ENCODE measurements around the gene TBC1D2. TPM values are rescaled to one million over a fixed set of nuclear protein-coding genes. Genes with fewer than 3 reads are reported as not detected.
"Not testable (repeated sequence)": the region's sequence is repeated elsewhere in the genome, so short reads cannot be mapped to it uniquely, and the experiment has no call there.

The TBC1D2 gene
- total RNA-seq, 1 donor from 2014 or later, result 8.6 TPM

DNA sequence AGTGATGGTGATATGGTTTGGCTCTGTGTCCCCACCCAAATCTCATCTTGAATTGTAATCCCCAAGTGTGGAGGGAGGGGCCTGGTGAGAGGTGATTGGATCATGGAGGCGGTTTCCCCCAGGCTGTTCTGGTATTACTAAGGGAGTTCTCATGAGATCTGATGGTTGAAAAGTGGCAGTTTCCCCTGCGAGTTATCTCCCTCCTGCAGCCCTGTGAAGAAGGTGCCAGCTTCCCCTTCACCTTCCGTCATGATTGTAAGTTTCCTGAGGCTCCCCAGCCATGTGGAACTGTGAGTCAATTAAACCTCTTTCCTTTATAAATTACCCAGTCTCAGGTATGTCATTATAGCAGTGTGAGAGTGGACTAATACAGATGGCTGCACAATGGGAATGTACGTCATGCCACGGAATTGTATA lies 80.9 kb downstream of the TBC1D2 start:
- not testable (repeated sequence) for DNase-seq (ENCODE audit: extremely low read depth, low read depth, low spot score)

DNA sequence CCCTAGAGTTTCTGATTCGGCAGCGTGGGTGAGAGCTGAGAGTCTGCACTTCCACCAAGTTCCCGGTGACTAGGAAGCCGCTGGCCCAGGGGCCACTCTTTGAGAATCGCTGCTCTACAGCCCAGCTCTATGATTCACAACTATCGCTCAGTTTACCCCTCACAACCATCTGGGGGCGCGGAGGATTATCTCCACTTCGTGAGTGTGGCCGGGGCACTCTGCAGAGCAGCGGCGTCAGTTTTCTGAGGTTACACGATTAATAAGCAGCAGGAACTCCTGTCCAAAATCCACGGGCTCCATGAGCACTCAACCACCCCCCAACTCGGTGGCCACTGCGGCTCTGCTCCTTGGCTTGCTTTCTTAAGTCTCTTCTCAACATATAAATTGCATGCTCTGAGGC lies 82.3 kb downstream of the TBC1D2 start:
- no peak for DNase-seq (ENCODE audit: extremely low read depth, low read depth, low spot score)

DNA sequence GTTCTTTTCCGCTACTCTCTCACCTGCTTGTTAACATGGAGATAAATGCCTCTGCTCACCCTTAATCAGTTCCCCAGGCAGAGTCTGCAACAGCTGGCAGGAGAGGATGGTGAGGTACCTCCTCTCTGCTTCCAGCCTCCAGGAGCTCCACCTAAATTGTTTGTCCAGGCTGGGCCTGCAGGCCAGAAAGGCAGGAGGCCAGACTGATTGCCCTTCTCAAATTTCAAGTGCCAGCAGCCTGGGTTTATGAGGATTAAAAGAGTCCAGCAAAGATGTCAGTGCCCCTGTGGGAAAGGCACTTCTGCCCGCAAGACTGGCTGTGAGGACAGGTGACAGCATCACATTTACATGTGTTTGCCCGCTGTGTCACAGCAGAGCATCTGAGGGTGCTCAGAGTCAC lies 82.8 kb downstream of the TBC1D2 start:
- DNase-seq (ENCODE audit: extremely low read depth, low read depth, low spot score), result no peak

DNA sequence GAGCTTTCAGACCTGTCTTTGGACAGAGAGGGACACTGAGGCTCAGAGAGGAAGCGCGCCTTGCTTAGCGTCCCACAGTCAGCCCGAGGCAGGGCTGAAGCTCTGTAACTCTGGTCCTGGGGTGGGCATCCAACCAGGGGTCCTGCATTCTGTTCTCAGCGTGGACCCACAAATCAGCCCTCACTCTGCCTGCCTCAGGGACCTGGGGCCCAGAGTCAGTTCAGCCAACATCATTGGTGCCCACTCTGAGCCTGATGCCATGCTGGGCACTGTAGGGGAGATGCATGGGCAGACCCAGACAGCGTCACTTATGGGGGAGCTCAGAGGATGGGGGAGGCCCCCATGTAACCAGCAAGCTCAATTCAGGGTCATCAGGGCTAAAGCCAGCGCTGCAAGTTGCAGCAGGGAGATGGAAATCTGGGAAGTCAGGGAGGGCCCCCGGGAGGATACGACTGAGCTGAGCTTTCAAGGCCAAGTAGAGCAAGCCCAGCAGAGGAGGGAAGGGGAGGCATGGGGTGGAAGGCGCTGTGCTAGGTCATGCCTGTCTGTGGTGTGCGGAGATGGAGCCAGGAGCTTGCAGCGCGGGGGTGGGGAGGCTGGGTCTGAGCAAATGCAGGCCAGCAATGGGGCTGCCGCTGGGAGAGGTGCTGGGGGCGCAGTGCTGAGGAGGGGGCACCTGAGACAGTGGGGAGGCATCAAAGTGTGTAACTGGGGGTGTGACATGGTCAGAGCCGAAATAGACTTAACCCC lies 84.1 kb downstream of the TBC1D2 start:
- no peak for DNase-seq (ENCODE audit: extremely low read depth, low read depth, low spot score)

DNA sequence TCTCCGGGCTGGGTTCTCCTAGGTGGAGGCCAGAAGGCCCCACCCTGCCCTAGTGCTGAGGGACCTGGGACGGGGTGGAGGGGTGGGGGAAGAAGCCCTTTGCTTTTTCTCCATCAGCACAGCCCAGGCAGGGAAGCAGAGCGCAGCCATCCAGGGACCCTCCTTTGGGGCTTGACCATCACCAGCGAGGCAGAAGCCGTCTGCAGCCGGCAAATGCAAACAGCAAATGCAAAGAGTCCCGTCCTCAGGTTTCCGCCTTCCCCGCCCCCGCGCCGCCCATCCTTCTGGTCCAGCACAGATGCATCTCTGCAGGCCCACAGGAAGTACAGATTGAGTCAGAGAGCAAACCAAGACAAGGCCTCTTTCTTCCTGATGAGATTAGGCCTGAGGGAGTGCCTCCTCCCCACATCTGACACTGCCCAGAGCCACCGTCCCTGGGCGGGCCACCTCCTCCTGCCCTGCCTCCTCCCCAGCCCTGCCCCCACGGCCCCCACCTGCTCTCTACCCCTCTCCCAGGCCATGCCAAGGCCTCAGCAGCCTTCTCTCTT lies 86.4 kb downstream of the TBC1D2 start:
- DNase-seq (ENCODE audit: extremely low read depth, low read depth, low spot score), result no peak

- DNase-seq (ENCODE audit: extremely low read depth, low read depth, low spot score), result no peak
Measured at GRCh38 chr9:98168153-98168780, 87.2 kb downstream of the TBC1D2 start.

GRCh38 chr9:98164912-98165311 lies 90.5 kb downstream of the TBC1D2 start:
- no peak for DNase-seq (ENCODE audit: extremely low read depth, low read depth, low spot score)

GRCh38 chr9:98162613-98163012 lies 92.8 kb downstream of the TBC1D2 start:
- no peak for DNase-seq (ENCODE audit: extremely low read depth, low read depth, low spot score)

GRCh38 chr9:98161851-98162250 lies 93.6 kb downstream of the TBC1D2 start:
- no peak for DNase-seq (ENCODE audit: extremely low read depth, low read depth, low spot score)

- DNase-seq (ENCODE audit: extremely low read depth, low read depth, low spot score), result no peak
Measured at GRCh38 chr9:98159790-98160189, 95.7 kb downstream of the TBC1D2 start.

- no peak for DNase-seq (ENCODE audit: extremely low read depth, low read depth, low spot score)
Measured at GRCh38 chr9:98159301-98159700, 96.1 kb downstream of the TBC1D2 start.

DNA sequence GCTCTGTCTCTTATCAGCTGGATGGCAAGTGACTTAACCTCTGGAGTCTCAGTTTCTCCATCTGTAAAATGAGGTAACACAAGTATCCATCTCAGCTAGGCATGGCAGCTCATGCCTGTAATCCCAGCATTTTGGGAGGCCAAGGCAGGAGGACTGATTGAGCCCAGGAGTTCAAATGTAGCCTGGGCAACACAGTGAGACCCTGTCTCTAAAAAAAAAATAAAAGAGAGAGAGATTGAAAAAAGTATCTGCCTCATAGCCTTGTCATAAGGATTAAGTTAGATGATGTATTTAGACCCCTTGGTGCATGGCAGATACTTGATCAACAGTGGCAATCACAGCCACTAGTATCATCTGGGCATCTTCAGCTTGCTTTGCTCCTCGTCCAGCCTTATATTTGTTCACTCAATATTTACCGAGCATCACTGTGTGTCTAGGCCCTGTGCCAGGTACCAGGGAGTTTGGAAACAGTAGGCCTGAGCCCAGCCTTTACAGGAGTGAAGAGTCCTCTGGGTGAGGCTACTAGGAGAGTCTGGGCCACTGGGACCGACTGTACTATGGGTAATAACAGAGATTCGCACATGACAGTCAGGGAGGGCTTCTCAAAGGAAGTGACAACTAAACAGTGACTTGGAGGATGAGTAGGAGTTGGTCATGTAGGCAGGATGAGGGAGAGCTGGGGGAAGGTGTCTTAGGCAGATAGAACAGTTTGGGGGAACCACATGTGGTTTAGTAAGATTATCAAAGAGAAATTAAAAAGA lies 97.2 kb downstream of the TBC1D2 start:
- DNase-seq (ENCODE audit: extremely low read depth, low read depth, low spot score), result no peak

DNA sequence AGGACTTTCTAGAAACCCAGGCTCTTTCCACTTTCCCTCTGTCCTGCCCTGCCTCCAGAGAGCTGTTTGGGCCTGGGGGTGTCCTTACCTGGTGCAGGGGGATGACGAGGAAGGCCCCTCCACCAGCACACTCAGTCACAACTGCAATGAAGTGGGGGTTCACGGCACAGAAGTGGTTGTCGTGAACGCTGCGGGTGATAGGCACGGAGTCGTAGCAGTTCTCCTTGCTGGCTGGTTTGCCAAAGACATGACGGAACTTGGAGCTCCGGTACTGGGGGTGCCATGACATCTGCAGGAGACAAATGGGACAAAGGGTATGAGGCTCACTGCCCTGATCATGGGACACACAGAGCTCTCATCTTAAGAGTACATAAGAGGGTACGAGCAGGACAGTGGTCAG lies 98.1 kb downstream of the TBC1D2 start:
- DNase-seq (ENCODE audit: extremely low read depth, low read depth, low spot score), result no peak

DNA sequence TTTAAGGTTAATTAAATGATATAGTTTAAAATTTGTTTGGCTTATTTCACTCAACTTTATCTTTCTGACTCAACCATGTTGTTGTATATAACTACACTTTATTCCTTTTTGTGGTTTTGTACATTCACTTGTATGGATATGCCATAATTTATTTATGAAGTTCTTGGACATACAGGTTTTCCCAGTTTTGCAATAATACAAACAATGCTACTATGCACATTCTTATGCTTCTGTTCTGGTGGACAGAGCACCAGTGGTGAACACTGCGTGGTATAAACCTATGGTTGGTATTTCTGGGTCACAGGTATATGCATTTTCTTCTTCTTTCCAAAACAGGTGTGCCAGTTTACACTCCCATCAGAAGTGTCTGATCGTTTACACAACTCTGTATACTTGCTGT lies 100.8 kb downstream of the TBC1D2 start:
- DNase-seq (ENCODE audit: extremely low read depth, low read depth, low spot score), result no peak

DNA sequence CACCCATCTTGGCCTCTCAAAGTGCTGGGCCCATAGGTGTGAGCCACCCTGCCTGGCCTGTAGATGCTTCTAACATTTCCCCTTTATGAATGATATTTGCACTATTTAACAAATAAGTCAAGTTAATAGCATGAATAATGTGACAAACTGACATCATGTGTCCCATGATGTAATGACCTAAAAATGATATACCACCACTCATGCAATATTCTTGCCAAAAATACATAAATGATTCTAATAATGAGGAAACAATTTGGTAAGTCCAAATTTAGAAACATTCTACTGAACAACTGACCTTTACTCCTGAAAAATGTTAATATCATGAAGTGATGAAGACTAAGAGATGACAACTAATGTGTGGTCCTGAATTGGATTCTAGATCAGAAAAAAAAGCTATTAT lies 102.9 kb downstream of the TBC1D2 start:
- no peak for DNase-seq (ENCODE audit: extremely low read depth, low read depth, low spot score)

DNA sequence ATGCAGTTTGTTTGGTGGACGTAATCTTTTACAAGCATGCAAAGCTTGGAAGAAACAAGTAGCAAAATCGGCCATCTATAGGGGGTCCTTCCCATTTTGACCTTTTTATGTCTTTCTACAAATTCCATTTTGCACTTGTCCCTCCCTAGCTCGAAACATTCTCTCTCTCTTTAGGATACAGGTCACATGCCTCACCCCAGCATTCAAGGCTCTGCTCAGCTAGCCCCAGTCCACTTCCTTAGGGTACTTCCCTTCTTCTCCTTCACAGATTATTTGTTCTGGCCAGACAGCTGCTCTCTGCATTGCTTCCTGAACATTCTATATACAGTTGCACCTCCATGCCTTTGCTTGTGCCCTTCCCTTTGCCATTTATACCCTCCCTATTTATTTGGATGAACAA lies 104.7 kb downstream of the TBC1D2 start:
- DNase-seq (ENCODE audit: extremely low read depth, low read depth, low spot score), result no peak

GRCh38 chr9:98150164-98150563 lies 105.3 kb downstream of the TBC1D2 start:
- no peak for DNase-seq (ENCODE audit: extremely low read depth, low read depth, low spot score)

DNA sequence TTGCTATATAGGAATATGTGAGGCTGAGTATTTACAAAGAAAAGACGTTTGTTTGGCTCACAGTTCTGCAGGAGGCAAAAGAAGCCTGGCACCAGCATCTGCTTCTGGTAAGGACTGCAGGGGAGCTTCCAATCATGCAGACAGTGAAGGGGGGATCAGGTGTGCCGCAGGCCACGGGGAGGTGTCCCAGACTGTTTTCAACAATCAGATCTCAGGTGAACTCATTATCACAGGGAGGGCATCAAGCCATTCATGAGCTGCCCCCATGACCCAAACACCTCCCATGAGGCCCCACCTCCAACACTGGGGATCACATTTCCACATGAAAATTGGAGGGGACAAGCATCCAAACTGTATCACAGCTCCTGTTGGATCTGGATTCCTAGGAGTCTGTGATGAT lies 106.0 kb downstream of the TBC1D2 start:
- no peak for DNase-seq (ENCODE audit: extremely low read depth, low read depth, low spot score)

All from glomerular endothelial cell (primary cell).